K562 (cell line): ENCODE results near the gene TXNDC8. TPM values are rescaled to one million over a fixed set of nuclear protein-coding genes. Genes with fewer than 3 reads are reported as not detected.

Experiments
- FOXM1 ChIP-seq, 2 experiments: fragments of 450-650 bp in 1 of 2; sonication (generic) in 1 of 2; formaldehyde crosslinking in 1 of 2; IDR thresholded peaks; 2 replicates each; pipeline versions ENCODE4 v1.6.1 to v1.9.0; 2017 to 2022; ENCODE audit warnings: low read depth in 2 of 2, mild to moderate bottlenecking in 2 of 2, missing genetic modification reagents in 1 of 2, moderate library complexity in 1 of 2
- HDAC3 ChIP-seq: fragments of 450-650 bp; IDR thresholded peaks from 2 replicates; pipeline ENCODE4 v1.6.1; 2018; ENCODE audit warnings: borderline replicate concordance, mild to moderate bottlenecking, moderate library complexity; ENCODE audit not compliant: partially characterized antibody
- HNRNPL ChIP-seq: fragments of 200-400 bp; formaldehyde crosslinking; IDR thresholded peaks from 2 replicates; pipeline ENCODE4 v1.6.1; 2017; ENCODE audit warnings: low read depth, mild to moderate bottlenecking, low read length
- KAT7 ChIP-seq: sonication (generic); formaldehyde crosslinking; IDR thresholded peaks from 2 replicates; pipeline ENCODE4 v1.8.0; 2022; ENCODE audit warnings: missing genetic modification reagents, mild to moderate bottlenecking, borderline replicate concordance
- KAT8 ChIP-seq: fragments of 450-650 bp; IDR thresholded peaks from 2 replicates; pipeline ENCODE4 v1.6.1; 2016; ENCODE audit warnings: low read depth, mild to moderate bottlenecking
- MYC ChIP-seq, 2 experiments: fragments of 250-450 bp in 1 of 2; sonication (Bioruptor Pico) in 1 of 2; IDR thresholded peaks; 2 replicates each; pipeline versions ENCODE4 v1.5.1 to v1.6.1; 2012 to 2021; ENCODE audit warnings: low read depth in 2 of 2, borderline replicate concordance in 1 of 2, improper control_type of control experiment in 1 of 2, low read length in 1 of 2, mild to moderate bottlenecking in 1 of 2, moderate library complexity in 1 of 2
- NCOA6 ChIP-seq: fragments of 450-650 bp; IDR thresholded peaks from 2 replicates; pipeline ENCODE4 v1.6.1; 2017; ENCODE audit warnings: mild to moderate bottlenecking
- NFIC ChIP-seq: fragments of 450-650 bp; IDR thresholded peaks from 2 replicates; pipeline ENCODE4 v1.6.1; 2017; ENCODE audit warnings: mild to moderate bottlenecking, inconsistent platforms
- NFRKB ChIP-seq: fragments of 450-650 bp; IDR thresholded peaks from 2 replicates; pipeline ENCODE4 v1.6.1; 2016; ENCODE audit warnings: low read depth
- POLR2A ChIP-seq: fragments of 450-650 bp; conservative IDR thresholded peaks from 2 replicates; pipeline ENCODE4 v1.6.1; 2016
- POU5F1 ChIP-seq: fragments of 150-350 bp; IDR thresholded peaks from 2 replicates; pipeline ENCODE4 v1.6.1; 2014; ENCODE audit warnings: borderline replicate concordance, low read length, low read depth, mild to moderate bottlenecking; ENCODE audit not compliant: partially characterized antibody
- PPARD ChIP-seq: fragments of 250-450 bp; sonication (Bioruptor Pico); IDR thresholded peaks from 2 replicates; pipeline ENCODE4 v1.8.0; 2022; ENCODE audit warnings: inconsistent platforms, mild to moderate bottlenecking, moderate library complexity
- RAD21 ChIP-seq, 2 experiments: fragments of 250-450 bp in 1 of 2; fragments of 450-650 bp in 1 of 2; sonication (Bioruptor Pico) in 1 of 2; formaldehyde crosslinking in 1 of 2; IDR thresholded peaks in 1 of 2; conservative IDR thresholded peaks in 1 of 2; 2 replicates each; pipeline versions ENCODE4 v1.4.0 to v1.8.0; 2020 to 2022; ENCODE audit warnings: mild to moderate bottlenecking in 2 of 2, moderate library complexity in 1 of 2
- TAL1 ChIP-seq: fragments of 450-650 bp; IDR thresholded peaks from 2 replicates; pipeline ENCODE4 v1.6.1; 2016; ENCODE audit warnings: mild to moderate bottlenecking
- TEAD1 ChIP-seq, 2 experiments: fragments of 450-650 bp in 1 of 2; sonication (generic) in 1 of 2; formaldehyde crosslinking; IDR thresholded peaks; 2 replicates each; pipeline versions ENCODE4 v1.4.0 to v1.8.0; 2020 to 2022; ENCODE audit warnings: mild to moderate bottlenecking in 2 of 2, missing genetic modification reagents in 1 of 2
- ZKSCAN1 ChIP-seq: fragments of 150-350 bp; IDR thresholded peaks from 2 replicates; pipeline ENCODE4 v1.6.1; 2016; ENCODE audit warnings: low read depth, low read length
- ZNF23 ChIP-seq: fragments of 250-450 bp; sonication (Bioruptor Pico); IDR thresholded peaks from 2 replicates; pipeline ENCODE4 v1.4.0; 2020; ENCODE audit warnings: mild to moderate bottlenecking
- ZNF589 ChIP-seq: fragments of 200-800 bp; sonication (Bioruptor generic); IDR thresholded peaks from 2 replicates; pipeline ENCODE4 v1.6.1; 2016; ENCODE audit warnings: low read depth, missing genetic modification characterization, missing compliant biosample characterization
- ZNF764 ChIP-seq: fragments of 250-450 bp; sonication (Bioruptor Pico); IDR thresholded peaks from 2 replicates; pipeline ENCODE4 v1.4.0; 2020; ENCODE audit warnings: low read depth, mild to moderate bottlenecking, moderate library complexity
- ZNF778 ChIP-seq: fragments of 450-650 bp; formaldehyde crosslinking; IDR thresholded peaks from 2 replicates; pipeline ENCODE4 v1.4.0; 2020; ENCODE audit warnings: mild to moderate bottlenecking, moderate library complexity
- polyA plus RNA-seq, 8 experiments: library from polyadenylated mRNA; depleted of rRNA in 4 of 8; stranded (reverse) in 5 of 8; unstranded in 3 of 8; fragments of >200 nt; fragmentation: Nextera tagmentation in 2 of 8; fragmentation: Illumina TruSeq in 1 of 8; extraction: Ambion mirVana in 2 of 8; extraction: Trizol in 1 of 8; gene quantifications; 2 replicates each; pipeline versions ENCODE4 v1.2.1 to v1.2.3, GENCODE V29; 2011 to 2014; ENCODE audit warnings: inconsistent platforms in 1 of 8, missing spikeins in 1 of 8
- total RNA-seq, 7 experiments: library from RNA; depleted of rRNA in 6 of 7; stranded (reverse); fragments of >200 nt in 6 of 7; fragmentation: Illumina TruSeq in 2 of 7; extraction: Trizol in 2 of 7; gene quantifications; 2 replicates each; pipeline versions ENCODE4 v1.2.1 to v1.2.3, GENCODE V29; 2011 to 2021; ENCODE audit warnings: low replicate concordance in 1 of 7

The TXNDC8 gene
- total and polyA plus RNA-seq, 9 of the 15 experiments (the other 6 are each of a cell fraction or from before 2014, with no cell fraction given): not detected

- peak; percentile 72; the same call in 1 of the 2 replicates for TF ChIP-seq MYC (IDR thresholded peaks at IDR 0.05; ENCODE audit: low read depth, low read length)
- TF ChIP-seq MYC (CRISPR knock-in tag; IDR thresholded peaks at IDR 0.05; ENCODE audit: borderline replicate concordance, low read depth): no peak
- TF ChIP-seq NFRKB: no peak
- TF ChIP-seq ZNF778 (CRISPR knock-in tag): no peak
- TF ChIP-seq TAL1: peak; percentile 100
- TF ChIP-seq NCOA6: no peak
- no peak for TF ChIP-seq KAT7 (CRISPR knock-in tag)
- peak; percentile 96 for TF ChIP-seq HDAC3
- TF ChIP-seq NFIC: peak; percentile 98
- no peak for TF ChIP-seq POLR2A
- no peak for TF ChIP-seq ZNF764 (CRISPR knock-in tag)
- no peak for TF ChIP-seq POU5F1
- peak; percentile 98 for TF ChIP-seq ZNF589 (CRISPR knock-in tag)
- peak in 1 of 2 experiments; percentile 88; a peak in 2 of 4 replicates for TF ChIP-seq TEAD1 (CRISPR knock-in tag; IDR thresholded peaks at IDR 0.05)
- no peak for TF ChIP-seq HNRNPL
- peak; percentile 22; the same call in 1 of the 2 replicates for TF ChIP-seq ZKSCAN1
- no peak for TF ChIP-seq PPARD
- 0 out of 2 replicates have a peak, but pooled peaks have one; percentile 22 for TF ChIP-seq ZNF23 (CRISPR knock-in tag)
- TF ChIP-seq RAD21 (CRISPR knock-in tag; conservative IDR thresholded peaks at IDR 0.05 in 1 of 2, IDR thresholded peaks at IDR 0.05 in 1 of 2): no peak; a peak in 1 of 4 replicates
- TF ChIP-seq KAT8: no peak
- peak; percentile 99 for TF ChIP-seq FOXM1 (IDR thresholded peaks at IDR 0.05; ENCODE audit: low read depth)
- TF ChIP-seq FOXM1 (CRISPR knock-in tag; IDR thresholded peaks at IDR 0.05; ENCODE audit: low read depth): no peak
These were observed 33.8 kb upstream of the TXNDC8 start (continued) for GRCh38 chr9:110371411-110372007.
